SK-N-SH (cell line): ENCODE data around the gene CBLB.

Experiments used
- FOXJ3 ChIP-seq: sonication (generic); formaldehyde crosslinking; IDR thresholded peaks from 2 replicates; pipeline ENCODE4 v1.5.1; 2020; ENCODE audit warnings: mild to moderate bottlenecking, missing genetic modification reagents
- RAD21 ChIP-seq: IDR thresholded peaks from 2 replicates; pipeline ENCODE4 v1.6.1; 2012; ENCODE audit warnings: mild to moderate bottlenecking, low read length
- TF ChIP-seq, protein P1 (sequence below): fragments of 200-600 bp; sonication (generic); IDR thresholded peaks from 2 replicates; pipeline ENCODE4 v1.6.1; 2017; ENCODE audit warnings: antibody characterized with exemption, mild to moderate bottlenecking, moderate library complexity
- TF ChIP-seq, protein P2 (sequence below): IDR thresholded peaks from 2 replicates; pipeline ENCODE4 v1.4.0; 2012; ENCODE audit warnings: low read depth, borderline replicate concordance
- TF ChIP-seq, protein P3 (sequence below): IDR thresholded peaks from 2 replicates; pipeline ENCODE4 v1.4.0; 2012; ENCODE audit warnings: low read depth, borderline replicate concordance
- TF ChIP-seq, protein P4 (sequence below): IDR thresholded peaks from 2 replicates; pipeline ENCODE4 v1.4.0; 2012; ENCODE audit warnings: low read depth

DNA sequence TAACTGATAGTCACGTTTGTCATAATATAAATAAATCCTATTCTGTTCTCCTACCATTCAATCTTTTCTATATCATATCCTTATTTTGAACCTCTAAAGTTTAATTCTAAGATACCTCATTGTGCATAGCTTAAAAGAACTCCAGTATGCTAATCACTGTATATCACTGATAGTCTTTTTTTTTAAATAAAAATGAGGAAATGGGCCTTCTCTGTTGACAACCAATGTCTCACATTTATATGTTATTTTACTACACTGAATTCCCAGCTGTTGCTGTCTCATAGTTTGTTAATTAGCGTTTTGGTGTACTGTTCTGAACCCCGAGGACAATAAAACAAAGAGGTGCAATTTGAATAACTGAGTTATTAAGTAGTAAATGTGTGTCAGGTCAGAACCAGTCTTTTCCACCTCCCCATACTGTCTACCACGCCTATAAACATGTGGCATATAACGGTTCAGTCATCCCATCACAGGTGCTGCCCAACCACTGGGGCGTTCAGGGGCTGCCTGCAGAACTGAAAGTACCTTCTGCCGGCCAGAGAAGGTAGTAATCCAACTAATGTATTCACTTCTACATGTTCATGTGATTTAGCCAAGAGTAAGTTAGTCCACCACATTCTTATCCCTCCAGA, 14.9 kb downstream of the CBLB start:
- TF ChIP-seq, protein P1, sequence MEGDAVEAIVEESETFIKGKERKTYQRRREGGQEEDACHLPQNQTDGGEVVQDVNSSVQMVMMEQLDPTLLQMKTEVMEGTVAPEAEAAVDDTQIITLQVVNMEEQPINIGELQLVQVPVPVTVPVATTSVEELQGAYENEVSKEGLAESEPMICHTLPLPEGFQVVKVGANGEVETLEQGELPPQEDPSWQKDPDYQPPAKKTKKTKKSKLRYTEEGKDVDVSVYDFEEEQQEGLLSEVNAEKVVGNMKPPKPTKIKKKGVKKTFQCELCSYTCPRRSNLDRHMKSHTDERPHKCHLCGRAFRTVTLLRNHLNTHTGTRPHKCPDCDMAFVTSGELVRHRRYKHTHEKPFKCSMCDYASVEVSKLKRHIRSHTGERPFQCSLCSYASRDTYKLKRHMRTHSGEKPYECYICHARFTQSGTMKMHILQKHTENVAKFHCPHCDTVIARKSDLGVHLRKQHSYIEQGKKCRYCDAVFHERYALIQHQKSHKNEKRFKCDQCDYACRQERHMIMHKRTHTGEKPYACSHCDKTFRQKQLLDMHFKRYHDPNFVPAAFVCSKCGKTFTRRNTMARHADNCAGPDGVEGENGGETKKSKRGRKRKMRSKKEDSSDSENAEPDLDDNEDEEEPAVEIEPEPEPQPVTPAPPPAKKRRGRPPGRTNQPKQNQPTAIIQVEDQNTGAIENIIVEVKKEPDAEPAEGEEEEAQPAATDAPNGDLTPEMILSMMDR, result no peak
- TF ChIP-seq, protein P2, sequence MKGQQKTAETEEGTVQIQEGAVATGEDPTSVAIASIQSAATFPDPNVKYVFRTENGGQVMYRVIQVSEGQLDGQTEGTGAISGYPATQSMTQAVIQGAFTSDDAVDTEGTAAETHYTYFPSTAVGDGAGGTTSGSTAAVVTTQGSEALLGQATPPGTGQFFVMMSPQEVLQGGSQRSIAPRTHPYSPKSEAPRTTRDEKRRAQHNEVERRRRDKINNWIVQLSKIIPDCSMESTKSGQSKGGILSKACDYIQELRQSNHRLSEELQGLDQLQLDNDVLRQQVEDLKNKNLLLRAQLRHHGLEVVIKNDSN, result no peak
- TF ChIP-seq, protein P3, sequence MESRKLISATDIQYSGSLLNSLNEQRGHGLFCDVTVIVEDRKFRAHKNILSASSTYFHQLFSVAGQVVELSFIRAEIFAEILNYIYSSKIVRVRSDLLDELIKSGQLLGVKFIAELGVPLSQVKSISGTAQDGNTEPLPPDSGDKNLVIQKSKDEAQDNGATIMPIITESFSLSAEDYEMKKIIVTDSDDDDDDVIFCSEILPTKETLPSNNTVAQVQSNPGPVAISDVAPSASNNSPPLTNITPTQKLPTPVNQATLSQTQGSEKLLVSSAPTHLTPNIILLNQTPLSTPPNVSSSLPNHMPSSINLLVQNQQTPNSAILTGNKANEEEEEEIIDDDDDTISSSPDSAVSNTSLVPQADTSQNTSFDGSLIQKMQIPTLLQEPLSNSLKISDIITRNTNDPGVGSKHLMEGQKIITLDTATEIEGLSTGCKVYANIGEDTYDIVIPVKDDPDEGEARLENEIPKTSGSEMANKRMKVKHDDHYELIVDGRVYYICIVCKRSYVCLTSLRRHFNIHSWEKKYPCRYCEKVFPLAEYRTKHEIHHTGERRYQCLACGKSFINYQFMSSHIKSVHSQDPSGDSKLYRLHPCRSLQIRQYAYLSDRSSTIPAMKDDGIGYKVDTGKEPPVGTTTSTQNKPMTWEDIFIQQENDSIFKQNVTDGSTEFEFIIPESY, result no peak
- TF ChIP-seq, protein P4, sequence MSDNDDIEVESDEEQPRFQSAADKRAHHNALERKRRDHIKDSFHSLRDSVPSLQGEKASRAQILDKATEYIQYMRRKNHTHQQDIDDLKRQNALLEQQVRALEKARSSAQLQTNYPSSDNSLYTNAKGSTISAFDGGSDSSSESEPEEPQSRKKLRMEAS, result no peak
- TF ChIP-seq FOXJ3, result no peak
- TF ChIP-seq RAD21, result no peak
